NCI-H82 (cell line): ENCODE data around the gene TMEM147.
"Not testable (repeated sequence)": the region's sequence is repeated elsewhere in the genome, so short reads cannot be mapped to it uniquely, and the experiment has no call there.

Source experiments
- DNase-seq: peaks from one replicate; lab custom pipeline; 2025; lab: John Stamatoyannopoulos, UW

TMEM147 gene

GRCh38 chr19:35563207-35563829 is 17.9 kb downstream of the TMEM147 start, which contains the start of gene ATP4A:
ATP4A (minus strand) TSS chr19:35563658; CDS start chr19:35563629, 29 bp downstream.
- no peak for DNase-seq

- no peak for DNase-seq
These were observed 19.8 kb downstream of the TMEM147 start for GRCh38 chr19:35565016-35565856.

- DNase-seq: no peak
These were observed 21.3 kb downstream of the TMEM147 start for GRCh38 chr19:35566738-35567137.

GRCh38 chr19:35569281-35569781 is 23.9 kb downstream of the TMEM147 start:
- DNase-seq: no peak

- DNase-seq: no peak
These were observed 26.1 kb downstream of the TMEM147 start for GRCh38 chr19:35571406-35571965.

- DNase-seq: no peak
These were observed 32.5 kb downstream of the TMEM147 start for GRCh38 chr19:35577918-35578317.

GRCh38 chr19:35578707-35579106 is 33.3 kb downstream of the TMEM147 start:
- no peak for DNase-seq

GRCh38 chr19:35582760-35583159 is 37.3 kb downstream of the TMEM147 start:
- no peak for DNase-seq

GRCh38 chr19:35585848-35586247 is 40.4 kb downstream of the TMEM147 start, which contains the start of gene PMIS2:
PMIS2 (plus strand) TSS chr19:35586173; CDS start chr19:35586260, 87 bp downstream.
- DNase-seq: peak; percentile 81

GRCh38 chr19:35587321-35587720 is 41.9 kb downstream of the TMEM147 start:
- no peak for DNase-seq

- no peak for DNase-seq
These were observed 45.4 kb downstream of the TMEM147 start for GRCh38 chr19:35590875-35591274.

- DNase-seq: peak; percentile 52
These were observed 46.8 kb downstream of the TMEM147 start for GRCh38 chr19:35592226-35592625.

- DNase-seq: not testable (repeated sequence)
These were observed 49.6 kb downstream of the TMEM147 start for GRCh38 chr19:35595026-35595425.

GRCh38 chr19:35595928-35596327 is 50.5 kb downstream of the TMEM147 start:
- no peak for DNase-seq

- peak; percentile 52 for DNase-seq
These were observed 51.1 kb downstream of the TMEM147 start for GRCh38 chr19:35596366-35596999.
